WTC11 (cell line): Measurements from ENCODE around the gene FOLR2. TPM values are rescaled to one million over a fixed set of nuclear protein-coding genes. Genes with fewer than 3 reads are reported as not detected.

Experiments
- ATAC-seq: fragments of 200-7000 bp; cut with Tn5 transposase; 2 replicates; pipeline ENCODE4 v1.10.0; 2021; ENCODE audit warnings: mild to moderate bottlenecking, moderate library complexity
- CTCF ChIA-PET: fragments of 300-600 bp; sonication (Branson Sonifier 250); formaldehyde crosslinking; loops from one replicate; lab custom pipeline; 2021; ENCODE audit warnings: antibody characterized with exemption; lab: Charles Lee
- POLR2A ChIA-PET: fragments of 350-600 bp; sonication (Branson Sonifier 250); formaldehyde crosslinking; loops from one replicate; lab custom pipeline; 2021; ENCODE audit warnings: antibody characterized with exemption; lab: Charles Lee
- DNase-seq: peaks from one replicate; pipeline ENCODE4 v3.0.0; 2021; ENCODE audit warnings: low spot score
- H3K27ac Mint-ChIP-seq: 2 replicates; pipeline ENCODE4 v1.8.0; 2021; ENCODE audit warnings: mixed read lengths
- H3K27me3 Mint-ChIP-seq: 2 replicates; pipeline ENCODE4 v1.8.0; 2021; ENCODE audit warnings: low read depth, mild to moderate bottlenecking, moderate library complexity, mixed read lengths
- H3K36me3 Mint-ChIP-seq: 2 replicates; pipeline ENCODE4 v1.8.0; 2021; ENCODE audit warnings: mixed read lengths
- H3K4me1 Mint-ChIP-seq: 2 replicates; pipeline ENCODE4 v1.8.0; 2022; ENCODE audit warnings: mixed read lengths
- H3K4me3 Mint-ChIP-seq: 2 replicates; pipeline ENCODE4 v1.8.0; 2021; ENCODE audit warnings: mild to moderate bottlenecking, moderate library complexity, mixed read lengths
- H3K9me3 Mint-ChIP-seq: 2 replicates; pipeline ENCODE4 v1.8.0; 2021; ENCODE audit warnings: mixed read lengths
- ATF2 ChIP-seq: sonication (generic); formaldehyde crosslinking; IDR thresholded peaks from 2 replicates; pipeline ENCODE4 v1.8.1; 2022; ENCODE audit warnings: low read depth, missing genetic modification reagents, borderline replicate concordance
- ATF6 ChIP-seq: sonication (generic); formaldehyde crosslinking; IDR thresholded peaks from 2 replicates; pipeline ENCODE4 v1.8.1; 2023; ENCODE audit warnings: mild to moderate bottlenecking, missing genetic modification reagents
- CTCF ChIP-seq: fragments of 200-600 bp; IDR thresholded peaks from 2 replicates; pipeline ENCODE4 v1.8.0; 2022; ENCODE audit warnings: antibody characterized with exemption
- ELF4 ChIP-seq: sonication (generic); formaldehyde crosslinking; IDR thresholded peaks from 2 replicates; pipeline ENCODE4 v1.8.1; 2022; ENCODE audit warnings: low read depth, mild to moderate bottlenecking, moderate library complexity, missing genetic modification reagents
- ESRRA ChIP-seq: sonication (generic); formaldehyde crosslinking; IDR thresholded peaks from 2 replicates; pipeline ENCODE4 v1.8.1; 2022; ENCODE audit warnings: mild to moderate bottlenecking, missing genetic modification reagents, borderline replicate concordance
- ETV6 ChIP-seq: sonication (generic); formaldehyde crosslinking; IDR thresholded peaks from 2 replicates; pipeline ENCODE4 v1.8.1; 2022; ENCODE audit warnings: mild to moderate bottlenecking, missing genetic modification reagents
- FOXJ3 ChIP-seq: sonication (generic); formaldehyde crosslinking; IDR thresholded peaks from 2 replicates; pipeline ENCODE4 v1.9.0; 2021; ENCODE audit warnings: missing genetic modification reagents, mild to moderate bottlenecking, borderline replicate concordance
- FOXP1 ChIP-seq: sonication (generic); formaldehyde crosslinking; IDR thresholded peaks from 2 replicates; pipeline ENCODE4 v1.8.0; 2022; ENCODE audit warnings: missing genetic modification reagents, mild to moderate bottlenecking, moderate library complexity, borderline replicate concordance
- FOXP4 ChIP-seq: sonication (generic); formaldehyde crosslinking; IDR thresholded peaks from 2 replicates; pipeline ENCODE4 v1.8.0; 2022; ENCODE audit warnings: mild to moderate bottlenecking, missing genetic modification reagents
- GABPB1 ChIP-seq: sonication (generic); formaldehyde crosslinking; IDR thresholded peaks from 2 replicates; pipeline ENCODE4 v1.8.1; 2023; ENCODE audit warnings: mild to moderate bottlenecking, missing genetic modification reagents
- GRHL2 ChIP-seq: fragments of 250-450 bp; sonication (Bioruptor Pico); IDR thresholded peaks from 2 replicates; pipeline ENCODE4 v1.8.0; 2022; ENCODE audit warnings: mild to moderate bottlenecking, moderate library complexity; ENCODE audit not compliant: insufficient replicate concordance, severe bottlenecking
- IRF2 ChIP-seq: sonication (generic); formaldehyde crosslinking; IDR thresholded peaks from 2 replicates; pipeline ENCODE4 v1.8.0; 2022; ENCODE audit warnings: low read depth, missing genetic modification reagents, borderline replicate concordance
- MLX ChIP-seq: sonication (generic); formaldehyde crosslinking; IDR thresholded peaks from 2 replicates; pipeline ENCODE4 v1.8.1; 2023; ENCODE audit warnings: mild to moderate bottlenecking, missing genetic modification reagents, moderate library complexity
- MXD4 ChIP-seq: fragments of 250-450 bp; sonication (Bioruptor Pico); IDR thresholded peaks from 2 replicates; pipeline ENCODE4 v1.8.0; 2021; ENCODE audit warnings: mild to moderate bottlenecking, moderate library complexity, borderline replicate concordance
- MYBL2 ChIP-seq: sonication (generic); formaldehyde crosslinking; IDR thresholded peaks from 2 replicates; pipeline ENCODE4 v1.8.1; 2023; ENCODE audit warnings: mild to moderate bottlenecking, moderate library complexity, missing genetic modification reagents
- TCF7 ChIP-seq: sonication (generic); formaldehyde crosslinking; IDR thresholded peaks from 2 replicates; pipeline ENCODE4 v1.8.0; 2022; ENCODE audit warnings: mild to moderate bottlenecking, low read depth, missing genetic modification reagents, moderate library complexity
- TEAD4 ChIP-seq: sonication (generic); formaldehyde crosslinking; IDR thresholded peaks from 2 replicates; pipeline ENCODE4 v1.8.0; 2022; ENCODE audit warnings: mild to moderate bottlenecking, missing genetic modification reagents
- ZNF219 ChIP-seq: sonication (generic); formaldehyde crosslinking; IDR thresholded peaks from 2 replicates; pipeline ENCODE4 v1.8.0; 2023; ENCODE audit warnings: missing genetic modification reagents, mild to moderate bottlenecking, borderline replicate concordance
- ZNF232 ChIP-seq: sonication (generic); formaldehyde crosslinking; IDR thresholded peaks from 2 replicates; pipeline ENCODE4 v1.8.0; 2022; ENCODE audit warnings: mild to moderate bottlenecking, missing genetic modification reagents
- ZNF263 ChIP-seq: sonication (generic); formaldehyde crosslinking; IDR thresholded peaks from 2 replicates; pipeline ENCODE4 v1.8.1; 2022; ENCODE audit warnings: low read depth, mild to moderate bottlenecking, moderate library complexity, missing genetic modification reagents
- ZNF317 ChIP-seq: sonication (generic); formaldehyde crosslinking; IDR thresholded peaks from 2 replicates; pipeline ENCODE4 v1.8.1; 2023; ENCODE audit warnings: low read depth, mild to moderate bottlenecking, moderate library complexity, missing genetic modification reagents, borderline replicate concordance
- ZNF416 ChIP-seq: fragments of 250-450 bp; sonication (Bioruptor Pico); IDR thresholded peaks from 2 replicates; pipeline ENCODE4 v1.9.0; 2021; ENCODE audit warnings: mild to moderate bottlenecking, inconsistent platforms
- total RNA-seq: library from RNA; stranded (reverse); gene quantifications from 3 replicates; pipeline ENCODE4 v1.2.3, GENCODE V29; 2021
- TF ChIP-seq, protein P1 (sequence below): sonication (generic); formaldehyde crosslinking; IDR thresholded peaks from 2 replicates; pipeline ENCODE4 v1.8.1; 2022; ENCODE audit warnings: mild to moderate bottlenecking, missing genetic modification reagents, moderate library complexity, borderline replicate concordance
- TF ChIP-seq, protein P2 (sequence below): fragments of 250-450 bp; sonication (Bioruptor Pico); IDR thresholded peaks from 2 replicates; pipeline ENCODE4 v1.8.0; 2021; ENCODE audit warnings: mild to moderate bottlenecking
- TF ChIP-seq, protein P3 (sequence below): sonication (generic); formaldehyde crosslinking; conservative IDR thresholded peaks from 2 replicates; pipeline ENCODE4 v1.8.1; 2022; ENCODE audit warnings: mild to moderate bottlenecking, missing genetic modification reagents

Gene FOLR2
- total RNA-seq, 1 experiment from 2014 or later = not detected

DNA sequence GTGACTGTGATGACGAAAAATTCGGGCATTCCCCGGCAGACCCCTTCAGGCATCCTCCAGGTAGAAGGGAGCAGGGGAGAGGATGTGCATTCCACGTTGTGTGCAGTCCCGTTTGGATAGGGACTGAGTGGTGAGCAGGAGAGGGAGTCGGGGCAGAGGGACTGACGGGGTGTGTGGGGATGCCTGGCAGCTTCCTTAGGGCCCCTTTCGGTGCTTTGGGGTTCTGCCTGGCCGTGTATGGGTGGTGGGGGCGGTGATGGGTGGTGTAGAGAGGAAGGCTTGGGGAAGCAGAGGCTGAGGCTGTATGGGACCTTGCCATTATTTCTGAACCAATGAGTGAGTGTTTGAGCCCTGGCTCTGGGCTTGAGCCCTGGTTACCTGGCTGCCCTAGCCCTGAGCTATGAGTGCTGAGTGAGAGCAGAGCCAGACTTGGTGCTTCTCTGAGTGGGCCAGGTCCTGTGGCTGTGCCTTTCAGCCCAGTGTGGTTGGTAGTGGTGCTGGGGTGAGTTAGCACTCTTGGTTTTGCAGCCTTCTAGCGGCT lies 8.9 kb downstream of the FOLR2 start:
- DNase-seq = no peak
- POLR2A ChIA-PET = interaction anchor here (1.3 to 3.8 kb wide), 2 partner anchors 13 to 112 kb away, joined by 4 to 37 read pairs; no protein-coding TSS in a partner anchor
- Mint-ChIP-seq H3K4me3 (peak overlapping the region; percentile 92), H3K36me3 (peaks cover 13% of the 10 kb centered on the region), H3K27ac (peak overlapping the region; percentile 83; the same call in 1 of the 2 replicates), H3K4me1 (peaks cover 29% of the 10 kb centered on the region), H3K27me3 (0 out of 2 replicates have a peak, but pooled peaks cover 2% of the 10 kb centered on the region), H3K9me3 (no peaks in the 10 kb centered on the region)
- no peak for ATAC-seq
- CTCF ChIA-PET = interaction anchor here (0.5 to 8.6 kb wide), 7 partner anchors 12 to 210 kb away, joined by 3 to 123 read pairs (median 4); no protein-coding TSS in a partner anchor
- TF ChIP-seq ATF2 (CRISPR knock-in tag) = no peak
- TF ChIP-seq ETV6 (CRISPR knock-in tag) = no peak
- no peak for TF ChIP-seq TEAD4
- no peak for TF ChIP-seq GRHL2
- no peak for TF ChIP-seq ATF6 (CRISPR knock-in tag)
- no peak for TF ChIP-seq ZNF219
- TF ChIP-seq TCF7 (CRISPR knock-in tag) = no peak
- no peak for TF ChIP-seq FOXP4 (CRISPR knock-in tag)
- no peak for TF ChIP-seq MYBL2 (CRISPR knock-in tag)
- no peak for TF ChIP-seq MXD4
- no peak for TF ChIP-seq ZNF317
- no peak for TF ChIP-seq ZNF232
- no peak for TF ChIP-seq GABPB1

- no peak overlapping the region for H3K4me3 Mint-ChIP-seq
- 0 out of 2 replicates have a peak, but pooled peaks cover 2% of the 10 kb centered on the region for H3K27me3 Mint-ChIP-seq
- ChIA-PET POLR2A (no interaction called here), CTCF (interaction anchor here (2.1 to 8.6 kb wide), 3 partner anchors 11 to 204 kb away, joined by 8 to 123 read pairs (median 12); no protein-coding TSS in a partner anchor)
- DNase-seq (no peak), ATAC-seq (no peak)
- peaks cover 22% of the 10 kb centered on the region for H3K36me3 Mint-ChIP-seq
- H3K9me3 Mint-ChIP-seq = no peaks in the 10 kb centered on the region
- no peak overlapping the region for H3K27ac Mint-ChIP-seq
- H3K4me1 Mint-ChIP-seq = peaks cover 25% of the 10 kb centered on the region
- TF ChIP-seq ELF4 (CRISPR knock-in tag) (no peak), ZNF263 (CRISPR knock-in tag) (no peak), CTCF (no peak), MLX (CRISPR knock-in tag) (no peak), TCF7 (CRISPR knock-in tag) (no peak), ESRRA (CRISPR knock-in tag) (no peak), ZNF416 (CRISPR knock-in tag) (no peak), FOXP1 (no peak), FOXJ3 (CRISPR knock-in tag) (no peak), IRF2 (CRISPR knock-in tag) (no peak)
- TF ChIP-seq, protein P1, sequence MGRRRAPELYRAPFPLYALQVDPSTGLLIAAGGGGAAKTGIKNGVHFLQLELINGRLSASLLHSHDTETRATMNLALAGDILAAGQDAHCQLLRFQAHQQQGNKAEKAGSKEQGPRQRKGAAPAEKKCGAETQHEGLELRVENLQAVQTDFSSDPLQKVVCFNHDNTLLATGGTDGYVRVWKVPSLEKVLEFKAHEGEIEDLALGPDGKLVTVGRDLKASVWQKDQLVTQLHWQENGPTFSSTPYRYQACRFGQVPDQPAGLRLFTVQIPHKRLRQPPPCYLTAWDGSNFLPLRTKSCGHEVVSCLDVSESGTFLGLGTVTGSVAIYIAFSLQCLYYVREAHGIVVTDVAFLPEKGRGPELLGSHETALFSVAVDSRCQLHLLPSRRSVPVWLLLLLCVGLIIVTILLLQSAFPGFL (CRISPR knock-in tag) = no peak
- TF ChIP-seq, protein P2, sequence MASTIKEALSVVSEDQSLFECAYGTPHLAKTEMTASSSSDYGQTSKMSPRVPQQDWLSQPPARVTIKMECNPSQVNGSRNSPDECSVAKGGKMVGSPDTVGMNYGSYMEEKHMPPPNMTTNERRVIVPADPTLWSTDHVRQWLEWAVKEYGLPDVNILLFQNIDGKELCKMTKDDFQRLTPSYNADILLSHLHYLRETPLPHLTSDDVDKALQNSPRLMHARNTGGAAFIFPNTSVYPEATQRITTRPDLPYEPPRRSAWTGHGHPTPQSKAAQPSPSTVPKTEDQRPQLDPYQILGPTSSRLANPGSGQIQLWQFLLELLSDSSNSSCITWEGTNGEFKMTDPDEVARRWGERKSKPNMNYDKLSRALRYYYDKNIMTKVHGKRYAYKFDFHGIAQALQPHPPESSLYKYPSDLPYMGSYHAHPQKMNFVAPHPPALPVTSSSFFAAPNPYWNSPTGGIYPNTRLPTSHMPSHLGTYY (CRISPR knock-in tag) = no peak
- TF ChIP-seq, protein P3, sequence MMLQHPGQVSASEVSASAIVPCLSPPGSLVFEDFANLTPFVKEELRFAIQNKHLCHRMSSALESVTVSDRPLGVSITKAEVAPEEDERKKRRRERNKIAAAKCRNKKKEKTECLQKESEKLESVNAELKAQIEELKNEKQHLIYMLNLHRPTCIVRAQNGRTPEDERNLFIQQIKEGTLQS (CRISPR knock-in tag) = no peak
Measured at GRCh38 chr11:72226701-72227100, 10.1 kb downstream of the FOLR2 start.
